GOT3 (cell line): Measurements from ENCODE around the gene ECE2.
"Not testable (repeated sequence)": the region's sequence is repeated elsewhere in the genome, so short reads cannot be mapped to it uniquely, and the experiment has no call there.

Experiments
- DNase-seq: peaks from one replicate; lab custom pipeline; 2025; ENCODE audit warnings: mixed read lengths; lab: John Stamatoyannopoulos, UW

ECE2 gene

GRCh38 chr3:184267249-184267648 is 8.6 kb upstream of the ECE2 start:
- not testable (repeated sequence) for DNase-seq

GRCh38 chr3:184272269-184272668 is 3.6 kb upstream of the ECE2 start:
- no peak for DNase-seq

GRCh38 chr3:184275381-184275701 is 481 bp upstream of the ECE2 start:
- no peak for DNase-seq

GRCh38 chr3:184277366-184277765 is 1.5 kb downstream of the ECE2 start:
- DNase-seq, result no peak

- DNase-seq, result no peak
Measured at GRCh38 chr3:184282941-184283340, 7.1 kb downstream of the ECE2 start.

GRCh38 chr3:184283681-184284080 is 7.9 kb downstream of the ECE2 start:
- DNase-seq, result no peak

GRCh38 chr3:184284696-184285095 is 8.9 kb downstream of the ECE2 start:
- DNase-seq, result no peak

DNA sequence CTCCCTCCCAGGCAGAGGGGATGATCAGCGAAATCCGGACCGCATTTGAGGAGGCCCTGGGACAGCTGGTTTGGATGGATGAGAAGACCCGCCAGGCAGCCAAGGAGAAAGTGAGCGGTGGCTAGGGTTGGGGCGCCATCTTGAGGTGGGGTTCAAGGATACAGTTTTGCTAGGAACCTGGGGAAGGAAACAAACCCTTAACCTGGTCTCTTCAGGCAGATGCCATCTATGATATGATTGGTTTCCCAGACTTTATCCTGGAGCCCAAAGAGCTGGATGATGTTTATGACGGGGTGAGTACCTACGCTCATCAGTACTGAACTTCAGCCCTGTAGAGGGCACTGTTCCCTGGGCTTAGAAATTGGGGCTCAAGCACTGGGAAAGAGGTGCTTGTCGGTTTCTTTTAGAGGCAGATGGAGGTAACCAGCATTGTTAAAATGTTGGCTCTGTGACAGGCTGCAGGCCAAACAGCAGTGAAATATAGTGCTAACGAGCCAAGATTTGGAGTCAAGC is 13.7 kb downstream of the ECE2 start:
- DNase-seq, result no peak

DNA sequence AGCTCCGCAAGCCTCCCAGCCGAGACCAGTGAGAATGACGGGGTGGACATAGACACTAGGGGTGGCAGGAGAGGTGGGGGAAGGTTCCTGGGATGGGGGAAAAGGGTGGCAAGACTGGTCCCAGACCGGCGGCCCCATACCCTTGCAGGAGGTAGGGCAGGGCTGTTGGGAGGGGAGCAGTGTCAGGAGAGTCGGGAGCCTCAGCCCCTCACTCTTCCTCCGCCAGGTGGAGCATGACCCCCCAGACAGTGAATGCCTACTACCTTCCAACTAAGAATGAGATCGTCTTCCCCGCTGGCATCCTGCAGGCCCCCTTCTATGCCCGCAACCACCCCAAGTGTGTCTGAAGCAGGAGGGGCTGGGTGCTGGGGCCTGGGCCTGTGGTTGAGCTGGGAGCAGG is 14.5 kb downstream of the ECE2 start:
- no peak for DNase-seq

DNA sequence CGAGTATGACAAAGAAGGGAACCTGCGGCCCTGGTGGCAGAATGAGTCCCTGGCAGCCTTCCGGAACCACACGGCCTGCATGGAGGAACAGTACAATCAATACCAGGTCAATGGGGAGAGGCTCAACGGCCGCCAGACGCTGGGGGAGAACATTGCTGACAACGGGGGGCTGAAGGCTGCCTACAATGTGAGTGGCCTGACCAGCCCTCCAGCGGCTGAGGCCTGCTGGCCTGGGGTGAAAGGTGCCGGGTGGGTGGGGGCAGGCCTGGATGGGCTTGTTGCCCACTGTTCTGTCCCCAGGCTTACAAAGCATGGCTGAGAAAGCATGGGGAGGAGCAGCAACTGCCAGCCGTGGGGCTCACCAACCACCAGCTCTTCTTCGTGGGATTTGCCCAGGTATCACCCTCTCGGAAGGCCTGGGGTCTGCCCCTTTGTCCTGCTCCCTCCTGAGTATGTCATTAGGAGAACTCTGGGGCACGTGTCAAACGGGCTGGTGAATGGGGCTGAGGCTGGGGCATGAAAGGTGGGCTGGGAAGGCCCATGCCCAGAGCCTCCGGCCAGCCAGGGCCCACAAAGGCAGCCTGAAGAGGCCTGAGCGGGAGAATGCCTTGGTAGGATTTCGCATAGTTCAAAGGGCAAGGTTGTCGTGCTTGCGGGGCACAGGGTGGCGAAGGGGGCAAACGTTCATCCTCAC is 15.4 kb downstream of the ECE2 start:
- DNase-seq, result no peak

DNA sequence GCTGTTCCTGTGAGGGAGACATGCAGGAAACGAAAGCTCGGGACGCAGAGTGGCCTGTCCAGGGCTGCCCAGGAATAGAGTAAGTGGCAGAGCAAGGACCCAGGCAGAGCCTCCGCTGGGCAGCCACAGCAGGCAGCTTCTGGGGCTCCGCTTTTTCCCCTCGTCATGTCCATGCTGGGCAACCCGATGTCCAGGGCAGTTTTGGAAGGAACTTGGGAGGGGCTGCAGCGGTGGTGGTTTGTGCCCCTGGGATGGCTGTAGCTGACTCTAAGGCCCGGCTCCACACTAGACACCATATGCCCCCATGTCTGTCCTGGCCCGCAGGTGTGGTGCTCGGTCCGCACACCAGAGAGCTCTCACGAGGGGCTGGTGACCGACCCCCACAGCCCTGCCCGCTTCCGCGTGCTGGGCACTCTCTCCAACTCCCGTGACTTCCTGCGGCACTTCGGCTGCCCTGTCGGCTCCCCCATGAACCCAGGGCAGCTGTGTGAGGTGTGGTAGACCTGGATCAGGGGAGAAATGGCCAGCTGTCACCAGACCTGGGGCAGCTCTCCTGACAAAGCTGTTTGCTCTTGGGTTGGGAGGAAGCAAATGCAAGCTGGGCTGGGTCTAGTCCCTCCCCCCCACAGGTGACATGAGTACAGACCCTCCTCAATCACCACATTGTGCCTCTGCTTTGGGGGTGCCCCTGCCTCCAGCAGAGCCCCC is 16.1 kb downstream of the ECE2 start:
- DNase-seq, result no peak

- no peak for DNase-seq
Measured at GRCh38 chr3:184295771-184296170, 19.9 kb downstream of the ECE2 start.

- DNase-seq, result no peak
Measured at GRCh38 chr3:184296616-184297015, 20.8 kb downstream of the ECE2 start.

GRCh38 chr3:184298759-184299487 is 23.1 kb downstream of the ECE2 start, which contains the start of gene PSMD2:
Gene PSMD2, plus strand, starts transcription at chr3:184299241. Its CDS starts 26 bp downstream, at chr3:184299267.
- peak; percentile 98 for DNase-seq

- DNase-seq, result no peak
Measured at GRCh38 chr3:184299488-184300377, 23.9 kb downstream of the ECE2 start.

GRCh38 chr3:184300378-184300720 is 24.5 kb downstream of the ECE2 start:
- no peak for DNase-seq

GRCh38 chr3:184305577-184305976 is 29.8 kb downstream of the ECE2 start:
- DNase-seq, result no peak

GRCh38 chr3:184306341-184306972 is 30.6 kb downstream of the ECE2 start:
- no peak for DNase-seq

DNA sequence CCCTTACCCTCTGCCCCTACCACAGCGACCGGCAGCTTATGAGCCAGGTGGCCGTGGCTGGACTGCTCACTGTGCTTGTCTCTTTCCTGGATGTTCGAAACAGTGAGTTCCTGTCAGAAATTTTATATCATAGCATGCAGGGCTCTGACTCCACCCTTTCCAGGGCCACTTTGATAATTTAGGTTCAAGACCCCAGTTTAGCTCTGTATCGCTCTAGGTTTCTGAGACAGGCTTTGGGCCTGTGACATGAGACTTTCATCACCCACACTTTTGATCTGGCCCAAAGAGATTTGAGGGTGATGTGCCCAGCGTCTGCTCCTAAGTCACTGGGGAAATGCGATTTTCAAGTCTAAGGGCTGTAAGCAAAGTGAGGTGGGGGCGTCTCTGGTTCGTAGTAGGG is 32.1 kb downstream of the ECE2 start:
- no peak for DNase-seq

DNA sequence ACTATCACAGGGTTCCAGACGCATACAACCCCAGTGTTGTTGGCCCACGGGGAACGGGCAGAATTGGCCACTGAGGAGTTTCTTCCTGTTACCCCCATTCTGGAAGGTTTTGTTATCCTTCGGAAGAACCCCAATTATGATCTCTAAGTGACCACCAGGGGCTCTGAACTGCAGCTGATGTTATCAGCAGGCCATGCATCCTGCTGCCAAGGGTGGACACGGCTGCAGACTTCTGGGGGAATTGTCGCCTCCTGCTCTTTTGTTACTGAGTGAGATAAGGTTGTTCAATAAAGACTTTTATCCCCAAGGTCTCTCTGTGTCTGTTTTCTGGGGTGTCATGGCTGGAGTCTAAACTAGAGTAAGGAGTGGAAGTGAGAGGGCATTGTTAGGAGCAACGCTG is 32.9 kb downstream of the ECE2 start:
- DNase-seq, result no peak

GRCh38 chr3:184311633-184312032 is 35.8 kb downstream of the ECE2 start:
- no peak for DNase-seq

DNA sequence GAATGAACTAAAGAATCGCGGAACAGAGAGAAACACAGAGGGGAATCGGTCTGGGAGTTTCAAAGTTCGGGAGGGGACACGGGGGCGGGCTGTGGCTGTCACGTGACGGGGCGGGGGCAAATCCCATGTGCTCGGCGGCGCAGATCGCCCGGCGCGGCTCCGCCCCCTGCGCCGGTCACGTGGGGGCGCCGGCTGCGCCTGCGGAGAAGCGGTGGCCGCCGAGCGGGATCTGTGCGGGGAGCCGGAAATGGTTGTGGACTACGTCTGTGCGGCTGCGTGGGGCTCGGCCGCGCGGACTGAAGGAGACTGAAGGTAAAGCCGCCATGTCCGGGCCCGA is 38.5 kb downstream of the ECE2 start, which contains the start of gene EIF4G1:
Gene EIF4G1 (plus strand): TSS at position 244 of the 337 bp plus-strand sequence. CDS start 1,191 bp downstream, outside the sequence.
- DNase-seq, result peak; percentile 92
